HepG2 (cell line): ENCODE data around the gene TLN1. TPM values are rescaled to one million over a fixed set of nuclear protein-coding genes. Genes with fewer than 3 reads are reported as not detected.

ENCODE experiments used
- ATAD3A ChIP-seq: sonication (generic); formaldehyde crosslinking; IDR thresholded peaks from 2 replicates; pipeline ENCODE4 v1.4.0; 2020; ENCODE audit warnings: missing genetic modification reagents
- DRAP1 ChIP-seq: IDR thresholded peaks from 2 replicates; pipeline ENCODE4 v1.6.1; 2016; ENCODE audit warnings: missing genetic modification reagents, missing compliant biosample characterization
- FOXO4 ChIP-seq: sonication (generic); formaldehyde crosslinking; conservative IDR thresholded peaks from 2 replicates; pipeline ENCODE4 v1.8.1; 2023; ENCODE audit warnings: missing genetic modification reagents
- HCFC1 ChIP-seq: fragments of 150-350 bp; IDR thresholded peaks from 2 replicates; pipeline ENCODE4 v1.6.1; 2014; ENCODE audit warnings: low read depth, low read length
- HNRNPUL1 ChIP-seq: fragments of 200-400 bp; formaldehyde crosslinking; IDR thresholded peaks from 2 replicates; pipeline ENCODE4 v1.6.1; 2017; ENCODE audit warnings: low read depth, mild to moderate bottlenecking, low read length, moderate library complexity
- IKZF1 ChIP-seq: fragments of 450-650 bp; IDR thresholded peaks from 2 replicates; pipeline ENCODE4 v1.7.1; 2016
- NFE2 ChIP-seq: sonication (generic); formaldehyde crosslinking; IDR thresholded peaks from 2 replicates; pipeline ENCODE4 v1.4.0; 2020; ENCODE audit warnings: missing genetic modification reagents
- NKX3-1 ChIP-seq: sonication (generic); formaldehyde crosslinking; IDR thresholded peaks from 2 replicates; pipeline ENCODE4 v1.5.0; 2020; ENCODE audit warnings: missing genetic modification reagents
- SRSF1 ChIP-seq: fragments of 200-400 bp; formaldehyde crosslinking; optimal IDR thresholded peaks from 2 replicates; pipeline ENCODE3; 2017; ENCODE audit warnings: mild to moderate bottlenecking, low read depth, low read length, moderate library complexity
- TP53 ChIP-seq: sonication (generic); formaldehyde crosslinking; conservative IDR thresholded peaks from 2 replicates; pipeline ENCODE4 v1.4.0; 2020; ENCODE audit warnings: missing genetic modification reagents
- ZBTB38 ChIP-seq: sonication (generic); formaldehyde crosslinking; IDR thresholded peaks from 2 replicates; pipeline ENCODE4 v1.5.1; 2020; ENCODE audit warnings: mild to moderate bottlenecking, missing genetic modification reagents
- ZFX ChIP-seq: sonication (generic); formaldehyde crosslinking; IDR thresholded peaks from 2 replicates; pipeline ENCODE4 v1.4.0; 2020; ENCODE audit warnings: mild to moderate bottlenecking, low read depth, missing genetic modification reagents, moderate library complexity
- ZNF547 ChIP-seq: sonication (generic); formaldehyde crosslinking; IDR thresholded peaks from 2 replicates; pipeline ENCODE4 v1.5.1; 2020; ENCODE audit warnings: mild to moderate bottlenecking, missing genetic modification reagents
- ZNF770 ChIP-seq: sonication (generic); formaldehyde crosslinking; IDR thresholded peaks from 2 replicates; pipeline ENCODE4 v1.5.0; 2020; ENCODE audit warnings: mild to moderate bottlenecking, missing genetic modification reagents
- ZNF800 ChIP-seq: sonication (generic); formaldehyde crosslinking; IDR thresholded peaks from 2 replicates; pipeline ENCODE4 v1.4.0; 2020; ENCODE audit warnings: missing genetic modification reagents
- ZSCAN31 ChIP-seq: sonication (generic); formaldehyde crosslinking; IDR thresholded peaks from 2 replicates; pipeline ENCODE4 v1.5.0; 2020; ENCODE audit warnings: low read depth, mild to moderate bottlenecking, missing genetic modification reagents
- polyA plus RNA-seq, 8 experiments: library from polyadenylated mRNA; depleted of rRNA in 3 of 8; stranded (reverse) in 7 of 8; unstranded in 1 of 8; fragments of >200 nt; fragmentation: Illumina TruSeq in 4 of 8; extraction: Trizol in 4 of 8; gene quantifications; 2 replicates each; pipeline versions ENCODE4 v1.2.1 to v1.2.3, GENCODE V29; 2011 to 2016; ENCODE audit warnings: low read depth in 4 of 8, missing spikeins in 1 of 8, mixed read lengths in 1 of 8; ENCODE audit not compliant: insufficient read depth in 1 of 8
- total RNA-seq, 5 experiments: library from RNA; depleted of rRNA; stranded (reverse); fragments of >200 nt; fragmentation: Illumina TruSeq; extraction: Trizol; gene quantifications; 2 replicates each; pipeline ENCODE4 v1.2.3, GENCODE V29; 2016; ENCODE audit warnings: low read depth in 1 of 5
- TF ChIP-seq, protein P1 (sequence below): sonication (generic); formaldehyde crosslinking; IDR thresholded peaks from 2 replicates; pipeline ENCODE4 v1.8.1; 2023; ENCODE audit warnings: mild to moderate bottlenecking, missing genetic modification reagents
- TF ChIP-seq, protein P2 (sequence below): sonication (generic); formaldehyde crosslinking; IDR thresholded peaks from 2 replicates; pipeline ENCODE4 v1.4.0; 2020; ENCODE audit warnings: mild to moderate bottlenecking, missing genetic modification reagents

The TLN1 gene
- total and polyA plus RNA-seq, 2 of the 13 experiments (the other 11 are each of a cell fraction or from before 2014, with no cell fraction given), result 35.2 to 51.8 TPM

GRCh38 chr9:35748858-35749514 lies 17.0 kb upstream of the TLN1 start, which contains the start of the genes GBA2 and RGP1 (continued):
- no peak for TF ChIP-seq HNRNPUL1
- TF ChIP-seq ZBTB38 (CRISPR knock-in tag), result peak; percentile 66
- no peak for TF ChIP-seq ZSCAN31
- TF ChIP-seq, protein P1, sequence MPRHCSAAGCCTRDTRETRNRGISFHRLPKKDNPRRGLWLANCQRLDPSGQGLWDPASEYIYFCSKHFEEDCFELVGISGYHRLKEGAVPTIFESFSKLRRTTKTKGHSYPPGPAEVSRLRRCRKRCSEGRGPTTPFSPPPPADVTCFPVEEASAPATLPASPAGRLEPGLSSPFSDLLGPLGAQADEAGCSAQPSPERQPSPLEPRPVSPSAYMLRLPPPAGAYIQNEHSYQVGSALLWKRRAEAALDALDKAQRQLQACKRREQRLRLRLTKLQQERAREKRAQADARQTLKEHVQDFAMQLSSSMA, result no peak
- TF ChIP-seq ATAD3A, result no peak
- TF ChIP-seq IKZF1, result no peak
- TF ChIP-seq ZFX, result peak; percentile 92
- TF ChIP-seq FOXO4, result no peak
- TF ChIP-seq ZNF547 (CRISPR knock-in tag), result peak; percentile 73; the same call in 1 of the 2 replicates
- TF ChIP-seq HCFC1, result peak; percentile 37; the same call in 1 of the 2 replicates
- no peak for TF ChIP-seq ZNF770 (CRISPR knock-in tag)
- TF ChIP-seq, protein P2, sequence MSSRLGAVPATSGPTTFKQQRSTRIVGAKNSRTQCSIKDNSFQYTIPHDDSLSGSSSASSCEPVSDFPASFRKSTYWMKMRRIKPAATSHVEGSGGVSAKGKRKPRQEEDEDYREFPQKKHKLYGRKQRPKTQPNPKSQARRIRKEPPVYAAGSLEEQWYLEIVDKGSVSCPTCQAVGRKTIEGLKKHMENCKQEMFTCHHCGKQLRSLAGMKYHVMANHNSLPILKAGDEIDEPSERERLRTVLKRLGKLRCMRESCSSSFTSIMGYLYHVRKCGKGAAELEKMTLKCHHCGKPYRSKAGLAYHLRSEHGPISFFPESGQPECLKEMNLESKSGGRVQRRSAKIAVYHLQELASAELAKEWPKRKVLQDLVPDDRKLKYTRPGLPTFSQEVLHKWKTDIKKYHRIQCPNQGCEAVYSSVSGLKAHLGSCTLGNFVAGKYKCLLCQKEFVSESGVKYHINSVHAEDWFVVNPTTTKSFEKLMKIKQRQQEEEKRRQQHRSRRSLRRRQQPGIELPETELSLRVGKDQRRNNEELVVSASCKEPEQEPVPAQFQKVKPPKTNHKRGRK, result no peak
- TF ChIP-seq NKX3-1 (CRISPR knock-in tag), result no peak
- TF ChIP-seq SRSF1, result no peak
- TF ChIP-seq TP53 (CRISPR knock-in tag), result no peak
- no peak for TF ChIP-seq NFE2 (CRISPR knock-in tag)
- no peak for TF ChIP-seq ZNF800 (CRISPR knock-in tag)
- no peak; the same call in 1 of the 2 replicates for TF ChIP-seq DRAP1 (CRISPR knock-in tag)
